HepG2 (cell line): ENCODE results near the gene TRIP4.
"Not testable (repeated sequence)": the region's sequence is repeated elsewhere in the genome, so short reads cannot be mapped to it uniquely, and the experiment has no call there.

Experiments
- BRF2 ChIP-seq: sonication (generic); formaldehyde crosslinking; IDR thresholded peaks from 2 replicates; pipeline ENCODE4 v1.8.1; 2022; ENCODE audit warnings: mild to moderate bottlenecking, missing genetic modification reagents
- CREB1 ChIP-seq, 2 experiments: fragments of 450-650 bp in 1 of 2; IDR thresholded peaks; 2 replicates each; pipeline ENCODE4 v1.6.1; 2016 to 2017; ENCODE audit warnings: control low read depth in 1 of 2, mild to moderate bottlenecking in 1 of 2, missing compliant biosample characterization in 1 of 2, missing genetic modification characterization in 1 of 2
- EP300 ChIP-seq, 3 experiments: sonication (generic) in 1 of 3; formaldehyde crosslinking in 1 of 3; IDR thresholded peaks; 2 replicates each; pipeline versions ENCODE4 v1.5.1 to v1.6.1; 2011 to 2020; ENCODE audit warnings: low read depth in 2 of 3, low read length in 2 of 3, borderline replicate concordance in 1 of 3, improper control_type of control experiment in 1 of 3, mild to moderate bottlenecking in 1 of 3, missing genetic modification reagents in 1 of 3, moderate library complexity in 1 of 3
- HMGA1 ChIP-seq: sonication (generic); formaldehyde crosslinking; conservative IDR thresholded peaks from 2 replicates; pipeline ENCODE4 v1.4.0; 2020; ENCODE audit warnings: missing genetic modification reagents
- HNF1B ChIP-seq: sonication (generic); formaldehyde crosslinking; IDR thresholded peaks from 2 replicates; pipeline ENCODE4 v1.5.1; 2020; ENCODE audit warnings: mild to moderate bottlenecking, moderate library complexity, missing genetic modification reagents
- JUND ChIP-seq: sonication (generic); formaldehyde crosslinking; IDR thresholded peaks from 2 replicates; pipeline ENCODE4 v1.8.0; 2022; ENCODE audit warnings: mild to moderate bottlenecking, missing genetic modification reagents
- MAFK ChIP-seq, 2 experiments: IDR thresholded peaks in 1 of 2; conservative IDR thresholded peaks in 1 of 2; 2 replicates each; pipeline ENCODE4 v1.6.1; 2011; ENCODE audit warnings: improper control_type of control experiment in 2 of 2, low read length in 2 of 2
- MLLT10 ChIP-seq: sonication (generic); formaldehyde crosslinking; IDR thresholded peaks from 2 replicates; pipeline ENCODE4 v1.4.0; 2020; ENCODE audit warnings: missing genetic modification reagents
- POLR2AphosphoS5 ChIP-seq: IDR thresholded peaks from 2 replicates; pipeline ENCODE4 v1.6.1; 2012; ENCODE audit warnings: low read depth, low read length
- PREB ChIP-seq: sonication (generic); formaldehyde crosslinking; IDR thresholded peaks from 2 replicates; pipeline ENCODE4 v1.4.0; 2020; ENCODE audit warnings: missing genetic modification reagents
- RAD21 ChIP-seq: fragments of 450-650 bp; formaldehyde crosslinking; IDR thresholded peaks from 2 replicates; pipeline ENCODE4 v1.5.0; 2020; ENCODE audit warnings: mild to moderate bottlenecking
- RNF2 ChIP-seq: fragments of 450-650 bp; conservative IDR thresholded peaks from 2 replicates; pipeline ENCODE4 v1.6.1; 2016; ENCODE audit warnings: low read depth
- TRAFD1 ChIP-seq: sonication (generic); formaldehyde crosslinking; IDR thresholded peaks from 2 replicates; pipeline ENCODE4 v1.5.1; 2020; ENCODE audit warnings: missing genetic modification reagents, mild to moderate bottlenecking, borderline replicate concordance
- ZNF382 ChIP-seq: sonication (generic); formaldehyde crosslinking; IDR thresholded peaks from 2 replicates; pipeline ENCODE4 v1.5.0; 2020; ENCODE audit warnings: missing genetic modification reagents, mild to moderate bottlenecking, borderline replicate concordance

- TF ChIP-seq HMGA1 (CRISPR knock-in tag); EP300 (IDR thresholded peaks at IDR 0.05; ENCODE audit: low read depth in 2 of 2, low read length in 2 of 2); EP300 (CRISPR knock-in tag; IDR thresholded peaks at IDR 0.05; ENCODE audit: borderline replicate concordance); MAFK (conservative IDR thresholded peaks at IDR 0.05 in 1 of 2, IDR thresholded peaks at IDR 0.05 in 1 of 2; ENCODE audit: low read length in 2 of 2); TRAFD1 (CRISPR knock-in tag); RAD21 (CRISPR knock-in tag); BRF2 (CRISPR knock-in tag); RNF2; CREB1 (IDR thresholded peaks at IDR 0.05); CREB1 (CRISPR knock-in tag; IDR thresholded peaks at IDR 0.05); MLLT10 (CRISPR knock-in tag); HNF1B (CRISPR knock-in tag); JUND (CRISPR knock-in tag); POLR2AphosphoS5; PREB (CRISPR knock-in tag); ZNF382 (CRISPR knock-in tag): not testable (repeated sequence)
These were observed 108.3 kb downstream of the TRIP4 start for GRCh38 chr15:64495968-64496367.
